ENCODE data around the gene IL15RA. TPM values are rescaled to one million over a fixed set of nuclear protein-coding genes. Genes with fewer than 3 reads are reported as not detected.

Gene IL15RA
- total RNA-seq, 1 donor from 2014 or later = not detected

- Mint-ChIP-seq H3K4me1 (peaks cover 9% of the 10 kb centered on the region), H3K9me3 (no peaks in the 10 kb centered on the region), H3K36me3 (no peaks in the 10 kb centered on the region), H3K27ac (no peak overlapping the region), H3K4me3 (no peak overlapping the region), H3K27me3 (ENCODE audit: insufficient read depth, low read depth) (peaks cover 7% of the 10 kb centered on the region)
- no peaks in the 10 kb centered on the region for H3K9me3 ChIP-seq (ENCODE audit: low read depth)
- H3K36me3 ChIP-seq = no peaks in the 10 kb centered on the region
- peaks cover 4% of the 10 kb centered on the region for H3K4me1 ChIP-seq
- H2AFZ ChIP-seq (replicated peaks) = no peak overlapping the region
- no peaks in the 10 kb centered on the region for H3K27me3 ChIP-seq
- no peak for DNase-seq (ENCODE audit: low spot score)
- no peak overlapping the region for H3K4me2 ChIP-seq
- no peak for TF ChIP-seq EZH2 (IDR thresholded peaks at IDR 0.05)
- TF ChIP-seq EZH2phosphoT487 (IDR thresholded peaks at IDR 0.05) = no peak
- TF ChIP-seq, protein P1, sequence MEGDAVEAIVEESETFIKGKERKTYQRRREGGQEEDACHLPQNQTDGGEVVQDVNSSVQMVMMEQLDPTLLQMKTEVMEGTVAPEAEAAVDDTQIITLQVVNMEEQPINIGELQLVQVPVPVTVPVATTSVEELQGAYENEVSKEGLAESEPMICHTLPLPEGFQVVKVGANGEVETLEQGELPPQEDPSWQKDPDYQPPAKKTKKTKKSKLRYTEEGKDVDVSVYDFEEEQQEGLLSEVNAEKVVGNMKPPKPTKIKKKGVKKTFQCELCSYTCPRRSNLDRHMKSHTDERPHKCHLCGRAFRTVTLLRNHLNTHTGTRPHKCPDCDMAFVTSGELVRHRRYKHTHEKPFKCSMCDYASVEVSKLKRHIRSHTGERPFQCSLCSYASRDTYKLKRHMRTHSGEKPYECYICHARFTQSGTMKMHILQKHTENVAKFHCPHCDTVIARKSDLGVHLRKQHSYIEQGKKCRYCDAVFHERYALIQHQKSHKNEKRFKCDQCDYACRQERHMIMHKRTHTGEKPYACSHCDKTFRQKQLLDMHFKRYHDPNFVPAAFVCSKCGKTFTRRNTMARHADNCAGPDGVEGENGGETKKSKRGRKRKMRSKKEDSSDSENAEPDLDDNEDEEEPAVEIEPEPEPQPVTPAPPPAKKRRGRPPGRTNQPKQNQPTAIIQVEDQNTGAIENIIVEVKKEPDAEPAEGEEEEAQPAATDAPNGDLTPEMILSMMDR (IDR thresholded peaks at IDR 0.05) = no peak
- H3F3A ChIP-seq (ENCODE audit: low read depth) = no peaks in the 10 kb centered on the region
- H3K79me2 ChIP-seq (ENCODE audit: low read depth) = no peaks in the 10 kb centered on the region
- no peak overlapping the region for H3K27ac ChIP-seq
- H3K9ac ChIP-seq = no peak overlapping the region
- H4K20me1 ChIP-seq (ENCODE audit: low read depth) = no peaks in the 10 kb centered on the region
- no peak overlapping the region for H3K4me3 ChIP-seq
Observed at GRCh38 chr10:5951721-5952407, 25.5 kb downstream of the IL15RA start.

GRCh38 chr10:5951167-5951711 is 26.1 kb downstream of the IL15RA start:
- Histone ChIP-seq H3K9ac (no peak overlapping the region), H3K4me2 (no peak overlapping the region), H3K27ac (no peak overlapping the region), H3K27me3 (no peaks in the 10 kb centered on the region), H4K20me1 (ENCODE audit: low read depth) (no peaks in the 10 kb centered on the region), H3K4me1 (peaks cover 4% of the 10 kb centered on the region), H3K9me3 (ENCODE audit: low read depth) (no peaks in the 10 kb centered on the region), H3K4me3 (no peak overlapping the region), H3K79me2 (ENCODE audit: low read depth) (no peaks in the 10 kb centered on the region), H2AFZ (replicated peaks) (no peak overlapping the region), H3K36me3 (no peaks in the 10 kb centered on the region), H3F3A (ENCODE audit: low read depth) (no peaks in the 10 kb centered on the region)
- Mint-ChIP-seq H3K9me3 (no peaks in the 10 kb centered on the region), H3K27ac (no peak overlapping the region), H3K4me1 (peaks cover 9% of the 10 kb centered on the region), H3K4me3 (no peak overlapping the region), H3K27me3 (ENCODE audit: insufficient read depth, low read depth) (peaks cover 8% of the 10 kb centered on the region), H3K36me3 (no peaks in the 10 kb centered on the region)
- no peak for DNase-seq (ENCODE audit: low spot score)
- TF ChIP-seq EZH2phosphoT487 (IDR thresholded peaks at IDR 0.05) (no peak), EZH2 (IDR thresholded peaks at IDR 0.05) (no peak)
- TF ChIP-seq, protein P1 (IDR thresholded peaks at IDR 0.05) = no peak

GRCh38 chr10:5949009-5949759 is 28.2 kb downstream of the IL15RA start:
- Histone ChIP-seq H3K4me1 (peaks cover 4% of the 10 kb centered on the region), H3K36me3 (no peaks in the 10 kb centered on the region), H3K27ac (no peak overlapping the region), H3K4me3 (no peak overlapping the region), H2AFZ (replicated peaks) (peak overlapping the region; percentile 80), H3K4me2 (peak overlapping the region; percentile 27), H3F3A (ENCODE audit: low read depth) (no peaks in the 10 kb centered on the region), H3K79me2 (ENCODE audit: low read depth) (no peaks in the 10 kb centered on the region), H3K9ac (no peak overlapping the region), H3K9me3 (ENCODE audit: low read depth) (no peaks in the 10 kb centered on the region), H4K20me1 (ENCODE audit: low read depth) (no peaks in the 10 kb centered on the region), H3K27me3 (no peaks in the 10 kb centered on the region)
- Mint-ChIP-seq H3K36me3 (no peaks in the 10 kb centered on the region), H3K27me3 (ENCODE audit: insufficient read depth, low read depth) (peaks cover 6% of the 10 kb centered on the region), H3K4me3 (no peak overlapping the region), H3K4me1 (peaks cover 13% of the 10 kb centered on the region), H3K9me3 (no peaks in the 10 kb centered on the region), H3K27ac (peak overlapping the region; percentile 65)
- no peak for TF ChIP-seq EZH2 (IDR thresholded peaks at IDR 0.05)
- TF ChIP-seq, protein P1 (IDR thresholded peaks at IDR 0.05) = peak; percentile 65
- peak; percentile 71 for DNase-seq (ENCODE audit: low spot score)

Data from neural progenitor cell (in vitro differentiated cells).